ENCODE results near the gene STK32A.

STK32A gene

GRCh38 chr5:147391781-147392180 is 157.0 kb downstream of the STK32A start:
- DNase-seq (ENCODE audit: low read depth), result no peak

- DNase-seq (ENCODE audit: low read depth), result no peak
These were observed 159.2 kb downstream of the STK32A start for GRCh38 chr5:147393874-147394672.

DNA sequence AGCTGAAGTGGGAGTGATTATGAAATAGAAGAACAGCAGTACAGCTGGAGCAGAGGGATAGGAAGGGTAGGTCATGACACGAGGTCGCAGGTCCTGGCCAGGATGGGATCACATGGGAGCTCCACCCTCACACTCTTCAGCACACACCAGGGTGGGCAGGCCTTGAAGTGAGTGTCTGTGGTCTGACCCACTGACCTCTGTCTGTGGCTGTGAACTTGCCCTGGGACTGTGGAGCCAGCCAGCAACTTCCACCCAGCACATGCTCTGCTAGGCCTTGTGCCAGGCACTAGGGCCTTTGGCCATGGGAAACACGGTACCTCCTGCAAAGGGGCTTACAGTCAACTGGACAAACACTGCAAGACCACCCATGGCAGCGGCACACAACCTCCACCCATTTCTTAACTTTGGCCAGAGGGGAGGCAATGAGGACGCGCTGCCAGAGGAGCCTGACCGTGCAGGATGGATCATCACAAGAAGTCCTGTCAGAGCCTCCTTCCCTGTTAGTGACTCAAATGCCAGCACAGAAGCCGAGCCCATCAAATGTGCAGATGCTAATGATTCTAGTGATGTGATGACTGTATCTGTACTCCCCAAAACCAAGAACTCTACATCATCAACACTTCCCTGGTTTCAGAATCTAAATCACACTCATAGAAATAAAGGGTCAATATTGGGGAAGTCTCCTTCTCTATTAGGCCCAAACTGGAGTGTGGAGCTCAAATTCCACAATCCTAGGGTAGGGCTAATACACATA is 161.4 kb downstream of the STK32A start:
- no peak for DNase-seq (ENCODE audit: low read depth)

DNA sequence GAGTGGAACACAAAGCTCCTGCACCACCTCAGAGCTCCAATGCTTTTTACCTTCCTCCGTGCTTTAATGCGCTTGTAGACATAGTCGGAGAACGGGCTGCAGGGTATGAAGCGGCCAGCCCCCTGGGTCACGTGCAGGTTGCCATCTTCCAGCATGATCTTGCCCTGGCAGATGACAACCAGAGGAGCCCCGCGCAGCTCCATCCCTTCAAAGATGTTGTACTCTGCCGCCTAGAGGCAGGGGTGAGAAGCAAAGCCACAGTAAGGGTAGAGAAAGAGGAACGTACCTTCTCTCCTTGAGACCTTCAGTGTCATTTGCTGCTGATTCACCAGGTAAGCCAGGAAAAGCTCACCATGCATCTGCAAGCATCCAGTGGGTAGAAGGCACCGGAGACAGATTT is 162.8 kb downstream of the STK32A start:
- DNase-seq (ENCODE audit: low read depth), result no peak

DNA sequence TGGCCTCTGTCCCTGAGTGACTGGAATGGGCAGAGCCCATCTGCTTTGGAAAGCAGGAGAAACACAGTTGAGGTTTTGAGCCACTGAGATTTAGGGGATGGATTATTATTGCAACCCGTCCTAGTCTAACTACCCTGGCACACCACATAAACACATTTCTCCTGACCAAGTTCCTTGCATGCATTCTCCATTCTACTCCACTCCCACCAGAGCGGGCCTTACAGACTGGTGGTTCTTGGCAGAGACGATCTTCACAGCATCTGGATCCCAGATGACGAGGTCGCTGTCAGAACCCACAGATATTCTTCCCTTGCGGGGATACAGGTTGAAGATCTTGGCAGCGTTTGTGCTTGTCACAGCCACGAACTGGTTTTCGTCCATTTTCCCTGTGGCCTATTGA is 164.0 kb downstream of the STK32A start:
- no peak for DNase-seq (ENCODE audit: low read depth)

GRCh38 chr5:147400126-147400809 is 165.4 kb downstream of the STK32A start:
- DNase-seq (ENCODE audit: low read depth), result no peak

GRCh38 chr5:147400881-147401280 is 166.1 kb downstream of the STK32A start:
- no peak for DNase-seq (ENCODE audit: low read depth)

GRCh38 chr5:147403651-147404640 is 169.1 kb downstream of the STK32A start:
- no peak for DNase-seq (ENCODE audit: low read depth)

- DNase-seq (ENCODE audit: low read depth), result no peak
These were observed 169.9 kb downstream of the STK32A start for GRCh38 chr5:147404706-147405105.

GRCh38 chr5:147406636-147407035 is 171.8 kb downstream of the STK32A start:
- DNase-seq (ENCODE audit: low read depth), result no peak

- DNase-seq (ENCODE audit: low read depth), result no peak
These were observed 172.4 kb downstream of the STK32A start for GRCh38 chr5:147407094-147407681.

- DNase-seq (ENCODE audit: low read depth), result no peak
These were observed 174.2 kb downstream of the STK32A start for GRCh38 chr5:147408980-147409379.

DNA sequence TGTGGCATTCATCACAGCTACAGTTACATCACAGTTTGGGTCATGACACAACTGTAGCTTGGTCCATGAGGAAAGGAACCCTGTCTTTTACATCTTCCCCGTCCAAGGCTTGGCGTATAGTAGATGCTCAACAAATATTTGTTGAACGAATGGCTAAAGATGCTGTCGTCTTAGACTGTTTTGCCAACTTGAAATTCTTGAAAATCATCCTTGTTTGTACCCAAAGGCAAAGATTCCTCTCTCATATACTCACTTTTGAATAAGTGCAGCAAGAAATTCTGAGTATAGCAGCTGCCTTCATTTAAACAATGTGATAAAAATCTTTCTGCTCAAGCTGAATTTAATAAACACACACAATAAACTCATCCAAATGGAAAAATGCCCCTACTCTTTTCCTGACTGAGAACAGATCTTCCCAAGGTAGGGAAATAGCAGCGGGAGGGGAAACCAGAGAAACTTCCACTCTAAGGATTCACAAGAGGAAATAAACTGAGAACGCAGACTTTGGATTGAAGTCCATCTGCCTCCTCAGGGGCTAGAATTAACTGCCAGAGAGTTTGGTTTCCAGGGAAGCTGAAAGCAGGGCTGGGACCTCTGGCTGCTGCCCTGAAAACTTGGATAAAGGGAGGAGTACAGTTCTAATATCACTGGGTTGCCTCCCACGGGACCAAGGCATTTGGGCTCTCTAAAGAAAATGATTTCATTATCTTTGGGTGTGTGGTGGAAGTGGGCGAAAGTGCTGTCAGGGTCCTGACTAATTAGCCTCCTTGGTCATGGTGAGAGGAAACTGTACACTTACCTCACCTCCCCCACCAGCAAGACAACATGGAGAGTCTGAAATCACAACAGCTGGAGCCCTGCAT is 175.9 kb downstream of the STK32A start:
- DNase-seq (ENCODE audit: low read depth), result no peak

DNA sequence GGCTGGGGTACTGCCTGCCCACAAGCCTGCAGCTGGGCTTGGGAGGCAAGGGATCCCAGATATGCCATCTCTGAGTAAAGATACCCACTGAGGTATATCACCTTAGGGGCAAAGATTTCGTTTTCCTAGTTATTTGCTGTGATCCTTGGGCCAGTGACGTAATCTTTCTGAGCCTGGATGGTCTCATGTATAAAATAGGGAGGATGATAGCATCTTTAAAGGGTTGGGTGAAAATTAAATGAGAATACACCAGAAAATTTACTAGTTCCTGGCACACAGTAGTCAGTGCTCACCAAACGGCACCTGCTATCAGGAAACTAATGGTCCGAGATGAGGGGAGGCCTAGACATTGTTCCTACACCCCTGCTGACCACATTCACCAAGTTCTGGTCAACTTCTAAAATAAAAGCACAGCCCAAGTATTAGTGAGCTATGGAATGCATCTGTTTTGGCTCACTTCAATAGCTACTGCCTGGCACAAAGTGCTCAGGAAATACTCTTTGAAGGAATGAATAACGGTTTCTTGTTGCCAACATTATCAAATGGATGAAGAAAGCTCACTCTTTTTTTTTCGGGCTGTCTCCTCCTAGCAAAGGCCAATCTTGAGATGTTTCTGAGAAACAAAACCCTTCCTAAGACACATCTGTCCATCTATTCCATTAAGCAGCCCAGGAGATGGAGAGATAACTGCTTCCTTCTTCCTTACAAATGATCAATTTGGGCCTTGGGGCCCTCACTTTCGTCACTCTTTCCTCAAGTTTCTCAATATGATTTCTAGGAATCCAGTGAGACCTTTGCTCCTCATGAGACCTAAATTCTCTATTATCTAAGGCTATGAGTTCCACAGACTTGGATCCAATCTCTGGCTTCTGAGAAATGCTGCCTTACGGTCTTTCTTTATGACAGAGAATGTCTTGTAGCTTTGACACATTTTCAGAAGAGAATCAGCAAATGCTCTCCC is 176.8 kb downstream of the STK32A start:
- DNase-seq (ENCODE audit: low read depth), result no peak

- no peak for DNase-seq (ENCODE audit: low read depth)
These were observed 177.7 kb downstream of the STK32A start for GRCh38 chr5:147412561-147412960.

- no peak for DNase-seq (ENCODE audit: low read depth)
These were observed 178.4 kb downstream of the STK32A start for GRCh38 chr5:147413266-147413665.

GRCh38 chr5:147415651-147416050 is 180.8 kb downstream of the STK32A start:
- DNase-seq (ENCODE audit: low read depth), result no peak

- DNase-seq (ENCODE audit: low read depth), result no peak
These were observed 182.4 kb downstream of the STK32A start for GRCh38 chr5:147417135-147417813.

Data from stimulated activated CD8-positive, alpha-beta memory T cell treated with anti-CD3 and anti-CD28 coated beads, Interleukin-12 subunit alpha, Interleukin-12 subunit beta, amount 100 ng/mL, for 4 hours (primary cell).